SK-N-SH (cell line): ENCODE data around the gene HLA-DQB1. TPM values are rescaled to one million over a fixed set of nuclear protein-coding genes. Genes with fewer than 3 reads are reported as not detected.

ENCODE experiments used
- CTCF ChIA-PET: fragments of 300-600, 350-600 bp; formaldehyde crosslinking; extraction: SDS; loops from one replicate; lab custom pipeline; 2021; lab: Yijun Ruan, JAX
- POLR2A ChIA-PET: fragments of 350-600 bp; sonication (Branson Sonifier 250); formaldehyde crosslinking; extraction: SDS; loops from one replicate; lab custom pipeline; 2020; ENCODE audit warnings: antibody characterized with exemption, inconsistent platforms; lab: Yijun Ruan, JAX
- DNase-seq: peaks from one replicate; pipeline ENCODE4 v3.0.0; 2012
- H2AFZ ChIP-seq: fragments of 200-600 bp; sonication (generic); 2 replicates; pipeline ENCODE4 v1.8.1; 2016; ENCODE audit warnings: antibody characterized with exemption, mild to moderate bottlenecking, low read depth
- H3F3A ChIP-seq: fragments of 200-600 bp; sonication (generic); replicated peaks from 2 replicates; pipeline ENCODE3; 2016; ENCODE audit warnings: antibody characterized with exemption, mild to moderate bottlenecking; ENCODE audit not compliant: insufficient read depth
- H3K27ac ChIP-seq, 2 experiments: fragments of 200-500 bp in 1 of 2; fragments of 200-600 bp in 1 of 2; sonication (Bioruptor generic) in 1 of 2; sonication (generic), shearing (Covaris generic) in 1 of 2; 2 replicates each; pipeline versions ENCODE4 v1.5.1 to v1.6.1; 2014 to 2016; ENCODE audit warnings: low read depth in 2 of 2, inconsistent platforms in 1 of 2, low read length in 1 of 2, mild to moderate bottlenecking in 1 of 2, mixed read lengths in 1 of 2
- H3K27me3 ChIP-seq: fragments of 200-600 bp; sonication (generic), shearing (Covaris generic); 2 replicates; pipeline ENCODE4 v1.6.1; 2016; ENCODE audit warnings: mixed run types; ENCODE audit not compliant: insufficient read depth
- H3K36me3 ChIP-seq, 2 experiments: fragments of 200-500 bp in 1 of 2; fragments of 200-600 bp in 1 of 2; sonication (Bioruptor generic) in 1 of 2; sonication (generic) in 1 of 2; replicated peaks in 1 of 2; 2 replicates each; pipeline versions ENCODE3 to v1.5.1; 2014 to 2016; ENCODE audit warnings: low read length in 1 of 2, mild to moderate bottlenecking in 1 of 2; ENCODE audit not compliant: insufficient read depth in 2 of 2, control insufficient read depth in 1 of 2
- H3K4me1 ChIP-seq, 2 experiments: fragments of 200-500 bp in 1 of 2; fragments of 200-600 bp in 1 of 2; sonication (Bioruptor generic) in 1 of 2; sonication (generic), shearing (Covaris generic) in 1 of 2; 2 replicates each; pipeline versions ENCODE4 v1.5.1 to v1.6.1; 2014 to 2016; ENCODE audit warnings: low read depth in 1 of 2, low read length in 1 of 2, mixed run types in 1 of 2; ENCODE audit not compliant: insufficient read depth in 2 of 2, control insufficient read depth in 1 of 2
- H3K4me2 ChIP-seq: fragments of 200-600 bp; sonication (generic), shearing (Covaris generic); 2 replicates; pipeline ENCODE4 v1.6.1; 2017; ENCODE audit warnings: mixed run types
- H3K4me3 ChIP-seq, 2 experiments: fragments of 200-500 bp in 1 of 2; fragments of 200-600 bp in 1 of 2; sonication (Bioruptor generic) in 1 of 2; sonication (generic), shearing (Covaris generic) in 1 of 2; 2 replicates each; pipeline versions ENCODE4 v1.5.1 to v1.8.1; 2014 to 2016; ENCODE audit warnings: low read depth in 2 of 2, inconsistent platforms in 1 of 2, low read length in 1 of 2, mild to moderate bottlenecking in 1 of 2, mixed read lengths in 1 of 2, moderate library complexity in 1 of 2
- H3K79me2 ChIP-seq: fragments of 200-600 bp; sonication (generic); 2 replicates; pipeline ENCODE4 v1.8.1; 2017; ENCODE audit warnings: mild to moderate bottlenecking; ENCODE audit not compliant: insufficient read depth
- H3K9ac ChIP-seq: fragments of 200-600 bp; sonication (generic); 2 replicates; pipeline ENCODE4 v1.6.1; 2017; ENCODE audit warnings: mixed run types
- H3K9me2 ChIP-seq: fragments of 200-600 bp; sonication (generic); 2 replicates; pipeline ENCODE4 v1.6.1; 2017; ENCODE audit warnings: mixed run types
- H3K9me3 ChIP-seq: fragments of 200-600 bp; sonication (generic); 2 replicates; pipeline ENCODE4 v1.6.1; 2017; ENCODE audit warnings: mixed run types, mild to moderate bottlenecking, moderate library complexity
- H4K20me1 ChIP-seq: fragments of 200-600 bp; sonication (generic); 2 replicates; pipeline ENCODE4 v1.6.1; 2017; ENCODE audit warnings: mild to moderate bottlenecking, mixed run types; ENCODE audit not compliant: insufficient read depth
- CHD2 ChIP-seq: fragments of 150-350 bp; IDR thresholded peaks from 2 replicates; pipeline ENCODE4 v1.6.1; 2018; ENCODE audit warnings: low read length; ENCODE audit not compliant: partially characterized antibody
- ELF1 ChIP-seq: IDR thresholded peaks from 2 replicates; pipeline ENCODE4 v1.4.0; 2012
- EZH2phosphoT487 ChIP-seq: fragments of 200-600 bp; sonication (generic); IDR thresholded peaks from 2 replicates; pipeline ENCODE4 v1.6.1; 2017; ENCODE audit warnings: low read depth, mixed run types, mild to moderate bottlenecking, antibody characterized with exemption, moderate library complexity, borderline replicate concordance
- GATA2 ChIP-seq: sonication (generic); formaldehyde crosslinking; IDR thresholded peaks from 2 replicates; pipeline ENCODE4 v1.5.0; 2020; ENCODE audit warnings: mild to moderate bottlenecking, missing genetic modification reagents
- JUND ChIP-seq: IDR thresholded peaks from 2 replicates; pipeline ENCODE4 v1.4.0; 2012
- MEF2A ChIP-seq: IDR thresholded peaks from 2 replicates; pipeline ENCODE4 v1.4.0; 2012; ENCODE audit warnings: low read depth, borderline replicate concordance
- MXI1 ChIP-seq: IDR thresholded peaks from 2 replicates; pipeline ENCODE4 v1.6.1; 2012; ENCODE audit warnings: mild to moderate bottlenecking, low read depth, low read length, improper control_type of control experiment
- NFIC ChIP-seq: IDR thresholded peaks from 2 replicates; pipeline ENCODE4 v1.4.0; 2012; ENCODE audit warnings: borderline replicate concordance
- NRF1 ChIP-seq: IDR thresholded peaks from 2 replicates; pipeline ENCODE4 v1.6.1; 2012; ENCODE audit warnings: low read depth, mild to moderate bottlenecking, low read length
- PBX3 ChIP-seq: IDR thresholded peaks from 2 replicates; pipeline ENCODE4; 2012
- POLR2AphosphoS5 ChIP-seq: IDR thresholded peaks from 2 replicates; pipeline ENCODE4 v1.6.1; 2012; ENCODE audit warnings: low read depth, low read length
- RCOR1 ChIP-seq: fragments of 150-350 bp; IDR thresholded peaks from 2 replicates; pipeline ENCODE4 v1.6.1; 2017; ENCODE audit warnings: antibody characterized with exemption, low read length
- REST ChIP-seq: IDR thresholded peaks from 2 replicates; pipeline ENCODE4 v1.6.1; 2012; ENCODE audit warnings: mild to moderate bottlenecking, low read depth, low read length, moderate library complexity
- RFX5 ChIP-seq: IDR thresholded peaks from 2 replicates; pipeline ENCODE4 v1.6.1; 2012; ENCODE audit warnings: mild to moderate bottlenecking, improper control_type of control experiment, low read length
- SMC3 ChIP-seq: IDR thresholded peaks from 2 replicates; pipeline ENCODE4 v1.6.1; 2012; ENCODE audit warnings: low read depth, low read length, improper control_type of control experiment
- TAF1 ChIP-seq: IDR thresholded peaks from 2 replicates; pipeline ENCODE4 v1.6.1; 2012; ENCODE audit warnings: low read depth, mild to moderate bottlenecking, low read length, moderate library complexity, borderline replicate concordance
- TCF12 ChIP-seq: IDR thresholded peaks from 2 replicates; pipeline ENCODE4 v1.4.0; 2012
- YY1 ChIP-seq: IDR thresholded peaks from 2 replicates; pipeline ENCODE4 v1.4.0; 2012; ENCODE audit warnings: low read depth, mild to moderate bottlenecking
- WGBS: methylation state at CpG from one replicate; pipeline ENCODE4 v1.1.6; 2017; ENCODE audit warnings: low lambda C conversion rate; 5-methylcytosine and 5-hydroxymethylcytosine counted together
- polyA plus RNA-seq, 3 experiments: library from polyadenylated mRNA; depleted of rRNA; stranded (reverse); fragments of >200 nt; gene quantifications; 2 replicates each; pipeline ENCODE4 v1.2.3, GENCODE V29; 2012
- TF ChIP-seq, protein P1 (sequence below): IDR thresholded peaks from 2 replicates; pipeline ENCODE4 v1.4.0; 2012; ENCODE audit warnings: low read depth, borderline replicate concordance
- TF ChIP-seq, protein P2 (sequence below): fragments of 150-350 bp; IDR thresholded peaks from 2 replicates; pipeline ENCODE4 v1.6.1; 2017; ENCODE audit warnings: antibody characterized with exemption, low read length, low read depth, borderline replicate concordance

HLA-DQB1 gene
- polyA plus RNA-seq, 1 of the 3 experiments (the other 2 are of a cell fraction), result not detected

- Histone ChIP-seq H3K27me3 (no peaks in the 10 kb centered on the region), H2AFZ (no peak overlapping the region), H3K4me2 (no peak overlapping the region), H3K9me2 (no peaks in the 10 kb centered on the region), H4K20me1 (no peaks in the 10 kb centered on the region), H3K4me3 (no peak overlapping the region), H3F3A (no peaks in the 10 kb centered on the region), H3K4me1 (no peaks in the 10 kb centered on the region), H3K27ac (no peak overlapping the region), H3K79me2 (no peaks in the 10 kb centered on the region), H3K36me3 (no peaks in the 10 kb centered on the region), H3K9me3 (no peaks in the 10 kb centered on the region), H3K9ac (no peak overlapping the region)
- TF ChIP-seq RFX5, result no peak
- TF ChIP-seq MXI1, result no peak
- no peak for TF ChIP-seq MEF2A
- TF ChIP-seq TAF1, result no peak
- no peak for TF ChIP-seq GATA2 (CRISPR knock-in tag)
- TF ChIP-seq, protein P1, sequence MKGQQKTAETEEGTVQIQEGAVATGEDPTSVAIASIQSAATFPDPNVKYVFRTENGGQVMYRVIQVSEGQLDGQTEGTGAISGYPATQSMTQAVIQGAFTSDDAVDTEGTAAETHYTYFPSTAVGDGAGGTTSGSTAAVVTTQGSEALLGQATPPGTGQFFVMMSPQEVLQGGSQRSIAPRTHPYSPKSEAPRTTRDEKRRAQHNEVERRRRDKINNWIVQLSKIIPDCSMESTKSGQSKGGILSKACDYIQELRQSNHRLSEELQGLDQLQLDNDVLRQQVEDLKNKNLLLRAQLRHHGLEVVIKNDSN, result no peak
- TF ChIP-seq EZH2phosphoT487, result no peak
- no peak for TF ChIP-seq CHD2
- no peak for TF ChIP-seq POLR2AphosphoS5
- TF ChIP-seq NFIC, result no peak
- TF ChIP-seq REST, result no peak
- no peak for TF ChIP-seq JUND
- TF ChIP-seq YY1, result no peak
- TF ChIP-seq PBX3, result no peak
- TF ChIP-seq, protein P2, sequence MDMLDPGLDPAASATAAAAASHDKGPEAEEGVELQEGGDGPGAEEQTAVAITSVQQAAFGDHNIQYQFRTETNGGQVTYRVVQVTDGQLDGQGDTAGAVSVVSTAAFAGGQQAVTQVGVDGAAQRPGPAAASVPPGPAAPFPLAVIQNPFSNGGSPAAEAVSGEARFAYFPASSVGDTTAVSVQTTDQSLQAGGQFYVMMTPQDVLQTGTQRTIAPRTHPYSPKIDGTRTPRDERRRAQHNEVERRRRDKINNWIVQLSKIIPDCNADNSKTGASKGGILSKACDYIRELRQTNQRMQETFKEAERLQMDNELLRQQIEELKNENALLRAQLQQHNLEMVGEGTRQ, result no peak
- TF ChIP-seq NRF1, result no peak
- no peak for TF ChIP-seq SMC3
- no peak for TF ChIP-seq ELF1
- TF ChIP-seq RCOR1, result no peak
- TF ChIP-seq TCF12, result no peak
- DNase-seq, result no peak
- CTCF ChIA-PET, result interaction anchor here (0.9 kb wide), 1 partner anchor 278 kb away, joined by 5 read pairs; no protein-coding TSS in a partner anchor
- 0% methylated on average over 1 of the region's 1 CpG for WGBS
- POLR2A ChIA-PET, result no interaction called here
Observed at GRCh38 chr6:32692019-32692418, 25.6 kb upstream of the HLA-DQB1 start.
